ENCODE measurements around the gene SYNJ1.
A peak's percentile ranks its signal among the peaks of the same experiment; 100 is the strongest.
"Not testable (repeated sequence)": the region's sequence is repeated elsewhere in the genome, so short reads cannot be mapped to it uniquely, and the experiment has no call there.

SYNJ1 gene

GRCh38 chr21:32727687-32728455, at the start of gene SYNJ1:
TSS of gene SYNJ1 (minus strand) at chr21:32728013. CDS start at chr21:32726895, 1,118 bp downstream.
- peak; percentile 95 for DNase-seq

DNA sequence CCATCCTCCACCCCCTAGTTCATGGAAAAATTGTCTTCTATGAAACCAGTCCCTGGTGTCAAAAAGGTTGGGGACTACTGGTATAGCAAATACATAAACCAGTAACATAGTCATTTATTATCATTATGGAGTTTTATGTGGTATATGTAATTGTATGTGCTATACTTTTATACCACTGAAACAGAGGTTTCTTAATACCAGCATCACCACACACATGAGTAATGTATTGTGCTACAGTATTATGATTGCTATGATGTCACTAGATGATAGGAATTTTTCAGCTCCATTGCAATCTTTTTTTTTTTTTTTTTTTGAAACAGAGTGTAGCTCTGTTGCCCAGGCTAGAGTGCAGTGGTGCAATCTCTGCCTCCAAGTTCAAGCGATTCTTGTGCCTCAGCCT, 49.5 kb upstream of the SYNJ1 start:
- DNase-seq, result no peak

- DNase-seq, result no peak
These were observed 48.9 kb upstream of the SYNJ1 start for GRCh38 chr21:32776743-32777142.

GRCh38 chr21:32773048-32773344, 45.2 kb upstream of the SYNJ1 start:
- not testable (repeated sequence) for DNase-seq

DNA sequence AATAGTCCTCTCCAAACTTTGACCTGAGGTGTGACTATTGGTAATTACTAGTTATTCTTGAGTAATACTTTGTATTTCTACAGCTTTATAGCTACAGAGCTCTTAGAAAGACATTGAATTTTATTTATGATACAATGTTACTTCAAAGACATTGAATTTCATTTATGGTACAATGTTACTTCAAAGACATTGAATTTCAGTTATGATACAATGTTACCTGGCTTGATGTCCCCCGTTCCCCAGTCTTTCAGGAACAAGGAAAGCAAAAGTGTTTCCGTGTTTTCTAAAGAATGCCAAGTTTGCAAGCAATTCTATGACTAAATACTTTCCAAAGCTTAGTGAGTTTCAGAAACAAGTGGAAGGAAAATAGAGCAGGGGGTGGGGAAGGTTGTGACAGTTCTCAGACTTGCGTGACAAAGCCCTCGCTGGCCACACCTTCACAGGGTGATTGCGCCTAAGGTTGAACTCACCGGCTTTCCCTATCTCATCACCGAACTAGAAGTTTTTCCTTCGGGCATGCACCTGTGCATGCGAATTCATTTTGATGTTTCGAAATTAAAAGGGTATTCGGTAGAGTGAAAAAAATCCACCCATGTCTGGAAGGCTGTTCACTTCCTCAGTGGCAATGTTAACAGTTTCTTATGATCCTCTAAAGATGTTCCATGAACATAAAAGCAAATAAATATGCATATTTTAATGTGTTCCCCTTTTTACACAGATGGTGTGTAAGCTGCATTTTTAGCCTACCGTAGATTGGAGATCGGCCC, 44.7 kb upstream of the SYNJ1 start:
- peak; percentile 48 for DNase-seq

DNA sequence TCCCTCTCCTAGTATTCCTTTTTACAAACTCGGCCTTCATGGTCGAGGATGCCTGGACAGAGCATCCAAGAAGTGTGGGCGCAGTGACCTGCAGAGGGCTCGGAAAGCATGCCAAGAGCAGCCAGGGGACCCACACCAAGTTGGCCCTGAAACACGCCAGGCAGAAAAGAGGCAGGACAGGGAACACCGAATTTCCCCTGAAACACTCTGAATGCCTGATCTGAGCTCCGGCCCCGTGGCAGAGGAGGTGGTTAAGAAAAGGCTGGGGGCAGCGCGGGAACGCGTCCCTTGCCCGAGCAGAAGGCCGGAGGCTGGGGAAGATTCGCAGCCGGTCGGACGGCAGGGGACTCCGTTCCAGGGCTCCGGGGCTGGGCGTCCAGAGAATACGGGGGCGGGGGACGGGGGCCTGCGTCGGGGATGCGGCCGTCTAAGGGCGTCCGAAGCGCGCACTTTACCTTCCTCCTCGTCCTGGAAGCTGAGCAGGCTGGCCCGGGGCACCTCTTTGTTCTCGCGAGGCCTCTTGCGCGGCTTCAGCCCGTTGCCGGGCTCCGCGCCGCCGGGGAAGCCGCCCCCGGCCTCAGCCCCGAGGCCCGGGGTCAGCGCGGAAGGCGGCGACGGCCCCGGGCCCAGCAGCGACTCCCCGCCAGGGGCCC, 43.2 kb upstream of the SYNJ1 start:
- DNase-seq, result no peak

DNA sequence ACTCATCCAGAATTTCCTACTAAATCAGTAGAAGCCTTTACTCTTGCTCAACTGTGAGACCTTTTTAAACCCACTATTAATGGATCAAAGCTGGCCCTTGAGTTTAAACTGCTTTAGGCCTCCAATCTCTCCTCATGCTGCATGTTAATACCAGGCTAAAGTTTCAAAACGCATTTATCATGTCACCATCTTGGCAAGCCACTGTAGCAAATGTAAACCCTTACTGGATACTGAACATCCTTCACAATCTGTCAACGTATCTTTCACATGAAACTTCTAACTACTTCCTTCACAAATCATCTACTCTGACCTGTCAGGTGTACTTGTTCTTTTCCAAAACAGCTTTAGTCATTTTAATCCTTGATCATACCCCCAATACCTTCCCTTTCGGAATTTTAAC, 40.7 kb upstream of the SYNJ1 start:
- no peak for DNase-seq

DNA sequence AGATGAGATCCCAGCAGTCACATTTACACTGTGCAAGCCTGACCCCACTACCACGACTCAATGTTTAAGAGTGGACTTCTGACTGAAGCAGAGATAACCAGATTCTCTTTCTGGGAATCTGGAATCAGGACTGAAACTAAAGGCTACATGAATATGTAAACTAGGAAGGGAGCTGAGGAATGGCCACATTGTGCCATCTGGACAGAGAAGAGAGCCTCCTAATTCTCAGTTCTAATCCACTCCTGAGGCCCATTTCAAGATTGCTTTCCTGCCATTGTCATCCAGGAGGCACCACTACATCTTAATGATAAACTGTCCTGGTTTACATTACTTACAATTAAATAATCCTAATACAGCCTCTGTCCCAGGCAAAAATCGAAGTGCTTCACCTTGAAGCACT, 37.2 kb upstream of the SYNJ1 start:
- DNase-seq, result no peak

DNA sequence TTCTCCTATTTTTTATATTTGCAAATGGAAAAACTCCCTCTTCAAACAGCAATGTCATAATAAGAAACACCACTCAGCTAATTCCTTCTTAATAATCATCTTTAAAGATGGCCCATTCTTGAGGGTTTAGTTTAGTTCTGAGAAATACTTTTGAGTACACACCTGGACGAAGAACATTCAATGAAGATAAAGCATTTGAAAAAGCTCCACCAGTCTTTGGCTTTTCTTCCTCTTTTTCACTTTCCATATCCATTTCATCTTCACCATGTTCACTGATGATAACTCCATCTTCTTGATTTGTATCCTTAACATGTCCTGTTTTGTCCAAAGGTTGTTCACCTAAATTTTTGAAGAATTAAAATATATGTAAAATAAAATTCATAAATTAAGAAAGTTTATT, 36.4 kb upstream of the SYNJ1 start:
- DNase-seq, result no peak

- DNase-seq, result no peak
These were observed 30.0 kb upstream of the SYNJ1 start for GRCh38 chr21:32757804-32758203.

GRCh38 chr21:32756096-32756495, 28.3 kb upstream of the SYNJ1 start:
- no peak for DNase-seq

- no peak for DNase-seq
These were observed 26.2 kb upstream of the SYNJ1 start for GRCh38 chr21:32753818-32754585.

- no peak for DNase-seq
These were observed 22.6 kb upstream of the SYNJ1 start for GRCh38 chr21:32750405-32750804.

DNA sequence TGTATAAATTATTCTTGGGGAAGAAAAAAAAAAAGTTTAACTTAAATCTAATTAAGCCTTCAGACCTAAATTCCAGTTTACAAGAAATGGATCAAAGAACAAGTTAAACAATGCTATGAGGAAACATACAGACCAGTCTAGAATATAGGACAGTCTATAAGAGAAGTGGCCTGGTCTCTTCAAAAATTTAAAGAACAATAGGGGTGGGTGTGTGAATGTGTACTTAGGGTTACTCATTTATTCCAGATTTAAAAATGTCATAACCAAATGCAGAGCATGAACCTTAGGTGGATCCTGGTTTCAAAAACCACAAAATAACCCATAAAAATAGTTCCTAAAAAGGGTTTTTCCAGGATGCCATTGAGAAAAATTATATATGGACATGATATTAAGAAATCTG, 21.8 kb upstream of the SYNJ1 start:
- no peak for DNase-seq

GRCh38 chr21:32748529-32748928, 20.7 kb upstream of the SYNJ1 start:
- DNase-seq, result no peak

- no peak for DNase-seq
These were observed 19.6 kb upstream of the SYNJ1 start for GRCh38 chr21:32747396-32747795.

DNA sequence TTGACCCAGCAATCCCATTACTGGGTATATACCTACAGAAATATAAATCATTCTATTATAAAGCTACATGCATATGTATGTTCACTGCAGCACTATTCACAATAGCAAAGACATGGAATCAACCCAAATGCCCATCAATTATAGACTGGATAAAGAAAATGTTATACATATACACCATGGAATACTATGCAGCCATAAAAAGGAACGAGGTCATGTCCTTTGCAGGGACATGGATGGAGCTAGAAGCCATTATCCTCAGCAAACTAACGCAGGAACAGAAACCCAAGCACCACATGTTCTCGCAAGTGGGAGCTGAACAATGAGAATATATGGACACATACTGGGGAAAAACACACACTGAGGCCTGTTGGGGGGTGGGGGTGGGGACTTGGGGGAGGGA, 18.9 kb upstream of the SYNJ1 start:
- not testable (repeated sequence) for DNase-seq

- DNase-seq, result no peak
These were observed 14.6 kb upstream of the SYNJ1 start for GRCh38 chr21:32742396-32742795.

- DNase-seq, result no peak
These were observed 13.5 kb upstream of the SYNJ1 start for GRCh38 chr21:32741336-32741735.

- DNase-seq, result no peak
These were observed 12.1 kb upstream of the SYNJ1 start for GRCh38 chr21:32739946-32740345.

DNA sequence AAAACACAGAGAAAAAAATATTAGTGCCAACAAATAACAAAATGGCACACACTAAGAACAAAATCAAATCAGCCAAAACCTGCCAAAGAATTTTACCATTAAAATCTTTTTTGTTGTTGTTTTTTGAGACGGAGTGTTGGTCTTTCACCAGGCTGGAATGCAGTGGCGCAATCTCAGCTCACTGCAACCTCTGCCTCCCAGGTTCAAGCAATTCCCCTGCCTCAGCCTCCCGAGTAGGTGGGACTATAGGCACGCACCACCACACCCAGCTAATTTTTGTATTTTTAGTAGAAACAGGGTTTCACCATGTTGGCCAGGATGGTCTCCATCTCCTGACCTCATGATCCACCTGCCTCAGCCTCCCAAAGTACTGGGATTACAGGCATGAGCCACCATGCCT, 8.3 kb upstream of the SYNJ1 start:
- not testable (repeated sequence) for DNase-seq

DNA sequence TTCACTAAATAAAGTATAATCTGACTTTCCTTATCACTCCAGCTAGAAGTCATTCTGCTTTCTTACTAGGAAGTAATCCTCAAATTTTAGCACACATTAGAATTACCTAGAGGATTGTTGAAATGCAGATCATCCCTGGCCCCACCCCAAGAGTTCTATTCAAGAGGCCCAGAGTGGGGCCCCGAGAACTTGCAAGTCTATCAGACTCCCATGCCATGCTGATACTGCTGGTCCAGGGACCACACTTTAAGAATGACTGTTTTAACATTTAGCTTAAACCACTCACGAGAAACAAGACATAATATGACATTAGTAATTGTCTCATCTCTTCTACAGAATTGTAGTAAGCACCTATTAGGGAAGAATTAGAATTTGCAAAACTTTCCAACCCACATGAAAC, 7.7 kb upstream of the SYNJ1 start:
- DNase-seq, result no peak

DNA sequence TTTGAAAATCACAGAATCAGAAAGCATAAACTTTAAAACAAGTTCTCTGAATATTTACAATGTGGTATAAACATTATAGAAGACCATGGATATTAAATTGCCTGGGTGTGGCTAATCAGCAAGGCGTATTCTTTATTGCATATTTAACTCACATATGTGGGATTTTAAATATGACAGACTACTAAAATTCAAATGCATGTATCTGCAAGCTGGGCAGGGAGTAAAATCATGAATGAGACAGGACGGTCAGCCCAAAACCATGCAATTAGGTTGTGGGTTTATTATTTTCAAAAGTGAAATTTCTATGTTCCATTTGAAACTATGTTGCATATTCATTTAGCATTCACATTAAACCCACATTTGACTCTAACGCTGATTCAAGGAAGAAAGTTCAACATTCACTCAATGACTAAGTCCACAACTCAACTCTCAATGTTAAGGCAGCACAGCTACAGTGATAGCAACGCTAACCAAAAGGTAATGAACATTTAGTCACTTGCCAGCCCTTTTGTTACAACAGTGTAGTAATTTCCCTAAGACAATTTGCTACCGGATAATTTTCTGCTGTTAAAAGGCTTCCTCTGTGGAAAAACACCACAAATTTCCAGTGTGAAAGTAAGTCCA, 6.3 kb upstream of the SYNJ1 start:
- no peak for DNase-seq

Measured in CD4-positive, alpha-beta T cell treated with Interleukin-12 subunit alpha and Interleukin-12 subunit beta, for 1 hour (primary cell).